GM21723 (cell line): ENCODE data around the gene PTPRN2.

Experiments
- ATAC-seq: cut with Tn5 transposase; IDR thresholded peaks from one replicate; pipeline ENCODE4 v1.9.1; 2021; ENCODE audit warnings: mild to moderate bottlenecking, moderate library complexity; ENCODE audit not compliant: unreplicated experiment

PTPRN2 gene

DNA sequence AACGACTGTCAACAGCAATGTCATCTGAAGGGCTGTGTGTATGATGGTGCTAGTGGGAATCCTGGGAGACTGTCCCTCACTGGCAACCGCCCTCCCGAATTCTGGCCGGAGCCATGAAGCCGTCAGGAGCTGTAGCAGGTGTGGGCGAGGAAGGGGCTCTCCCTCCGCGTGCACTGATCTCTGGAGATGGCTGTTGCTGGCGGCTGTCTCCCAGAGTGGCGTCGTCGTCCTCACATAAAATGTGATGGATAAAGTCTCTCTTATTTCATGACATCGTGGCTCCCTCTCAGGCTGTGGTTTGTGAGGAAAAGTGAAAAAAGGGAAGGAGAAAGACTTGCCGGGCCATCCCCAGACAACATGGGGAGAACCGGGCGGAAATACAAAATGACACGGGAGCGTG is 1034.4 kb downstream of the PTPRN2 start:
- no peak for ATAC-seq

DNA sequence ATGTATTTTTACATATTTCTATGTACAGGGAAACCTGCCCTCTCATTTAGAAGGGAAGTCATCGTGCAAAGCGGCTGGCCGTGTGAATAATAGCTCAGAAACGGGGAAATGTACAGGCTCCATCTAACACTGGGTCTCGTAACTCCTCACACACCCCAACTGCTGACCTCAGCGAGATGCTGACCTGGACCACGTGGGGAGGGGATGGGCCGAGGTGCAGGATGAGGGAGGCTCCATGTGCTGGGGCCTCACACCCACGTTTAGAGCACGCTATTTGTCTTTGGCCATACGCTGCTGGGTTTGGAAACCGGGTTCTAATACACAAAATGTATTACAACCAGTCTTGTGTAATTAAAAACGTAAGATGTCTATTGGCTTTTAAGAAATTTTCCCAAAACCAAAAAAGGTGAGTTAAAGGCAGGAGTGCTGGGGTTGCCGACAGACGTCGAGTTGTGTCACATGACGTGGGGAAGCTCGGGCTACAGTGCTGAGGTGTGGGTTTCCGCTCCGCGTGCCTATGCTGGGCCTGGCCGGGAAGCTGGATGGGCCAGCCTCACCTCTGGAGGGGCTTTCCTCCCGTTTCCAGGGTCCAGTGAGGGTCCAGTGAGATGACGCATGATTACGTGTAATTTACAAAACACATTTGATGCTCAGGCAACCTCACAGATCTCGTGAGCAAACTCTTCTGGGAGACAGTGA is 1035.2 kb downstream of the PTPRN2 start:
- ATAC-seq = no peak

DNA sequence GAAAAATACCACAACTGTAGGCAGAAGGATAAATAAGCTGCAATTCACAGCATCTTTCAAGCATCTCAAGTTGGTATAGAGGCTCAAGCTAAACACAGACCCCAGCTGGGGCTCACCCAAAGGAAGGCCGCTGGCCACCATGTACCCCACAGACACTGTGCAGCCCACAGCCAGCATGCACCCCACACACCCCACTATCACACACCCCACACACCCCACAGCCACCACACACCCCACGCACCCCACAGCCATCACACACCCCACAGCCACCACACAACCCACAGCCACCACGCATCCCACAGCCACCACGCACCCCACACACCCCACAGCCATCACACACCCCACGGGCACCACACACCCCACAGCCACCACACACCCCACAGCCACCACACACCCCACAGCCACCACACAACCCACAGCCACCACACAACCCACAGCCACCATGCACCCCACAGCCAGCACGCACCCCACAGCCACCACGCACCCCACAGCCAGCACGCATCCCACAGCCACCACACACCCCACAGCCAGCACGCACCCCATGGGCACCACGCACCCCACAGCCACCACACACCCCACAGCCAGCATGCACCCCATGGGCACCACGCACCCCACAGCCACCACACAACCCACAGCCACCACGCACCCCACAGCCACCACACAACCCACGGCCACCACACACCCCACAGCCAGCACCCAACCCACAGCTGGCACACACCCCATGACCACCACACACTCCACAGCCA is 1036.1 kb downstream of the PTPRN2 start:
- no peak for ATAC-seq

DNA sequence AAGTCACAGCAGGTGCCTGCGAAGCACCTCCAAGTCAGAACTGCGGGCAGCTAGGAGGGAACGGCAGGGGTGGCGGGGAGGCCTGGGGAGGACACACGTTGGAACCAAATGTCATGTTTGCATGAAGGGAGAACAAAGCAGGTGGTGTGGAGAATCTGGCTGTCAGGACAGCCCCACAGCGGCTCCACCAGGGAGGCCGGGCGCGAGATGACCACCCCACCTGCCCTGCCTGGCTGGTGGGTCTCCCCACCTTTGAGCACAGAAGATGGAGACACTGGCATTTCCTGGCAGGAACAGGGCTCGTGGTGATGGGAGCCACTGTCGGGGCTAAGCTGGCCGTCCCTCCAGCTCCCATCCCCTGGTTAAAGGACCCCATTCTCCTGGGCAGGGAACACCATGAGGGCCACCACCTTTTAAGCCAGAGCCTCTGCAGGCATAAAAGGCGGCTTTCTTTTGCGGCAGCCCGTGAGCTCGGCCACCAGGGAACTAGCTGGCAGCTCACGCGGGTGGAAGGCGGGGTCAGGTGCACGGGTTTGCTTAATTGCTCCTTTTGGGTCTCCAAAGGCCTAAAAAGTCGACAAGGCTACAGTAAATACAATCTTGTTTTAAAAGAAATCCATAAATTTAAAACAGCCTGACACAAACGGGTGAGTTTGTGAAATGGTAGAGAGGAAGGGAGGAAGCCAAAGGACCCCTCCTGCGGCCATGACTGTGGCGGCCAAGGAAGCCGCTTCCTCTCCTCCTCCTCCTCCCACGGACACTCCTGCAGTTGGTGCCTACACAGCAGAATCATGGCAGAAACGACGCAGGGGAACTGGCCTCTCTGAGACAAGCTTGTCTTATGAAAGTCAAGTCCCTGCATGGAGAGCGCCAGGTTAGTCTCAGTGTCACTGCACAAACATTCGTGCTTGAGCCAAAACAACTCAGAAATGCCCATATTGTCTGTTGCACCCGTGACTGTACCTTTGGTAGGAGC is 1037.0 kb downstream of the PTPRN2 start:
- no peak for ATAC-seq

DNA sequence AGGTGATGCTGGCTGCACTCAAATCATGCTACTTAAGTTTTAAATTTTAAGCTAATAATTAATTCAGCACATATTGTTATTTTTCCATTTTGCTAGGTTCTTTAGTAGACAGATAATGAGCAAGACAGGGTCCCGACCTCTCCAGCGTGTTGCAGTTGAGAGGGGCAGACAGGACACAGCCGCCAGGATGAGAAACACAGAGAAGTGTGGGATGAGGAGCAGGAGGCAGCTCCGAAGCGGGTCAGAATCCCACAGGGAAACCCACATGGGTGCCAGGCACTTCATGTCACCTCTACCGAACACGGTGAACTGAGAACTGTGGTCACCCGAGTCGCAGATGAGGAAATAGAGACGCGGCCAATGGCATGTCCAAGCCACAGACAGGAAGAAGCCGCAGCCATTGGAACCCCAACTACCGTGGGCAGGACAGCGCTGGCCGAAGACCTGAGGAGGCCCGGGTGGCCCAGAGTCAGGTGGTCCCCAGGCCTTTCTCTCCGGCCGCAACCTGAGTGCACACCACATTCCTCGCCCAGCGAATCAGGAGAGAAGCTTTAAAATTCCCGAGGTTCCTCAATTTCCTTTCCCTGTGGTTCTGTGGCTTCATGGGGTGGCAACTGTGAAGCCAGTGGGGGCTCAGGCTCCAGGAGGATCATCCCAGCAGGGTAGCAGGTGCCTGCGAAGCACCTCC is 1037.9 kb downstream of the PTPRN2 start:
- ATAC-seq = no peak

DNA sequence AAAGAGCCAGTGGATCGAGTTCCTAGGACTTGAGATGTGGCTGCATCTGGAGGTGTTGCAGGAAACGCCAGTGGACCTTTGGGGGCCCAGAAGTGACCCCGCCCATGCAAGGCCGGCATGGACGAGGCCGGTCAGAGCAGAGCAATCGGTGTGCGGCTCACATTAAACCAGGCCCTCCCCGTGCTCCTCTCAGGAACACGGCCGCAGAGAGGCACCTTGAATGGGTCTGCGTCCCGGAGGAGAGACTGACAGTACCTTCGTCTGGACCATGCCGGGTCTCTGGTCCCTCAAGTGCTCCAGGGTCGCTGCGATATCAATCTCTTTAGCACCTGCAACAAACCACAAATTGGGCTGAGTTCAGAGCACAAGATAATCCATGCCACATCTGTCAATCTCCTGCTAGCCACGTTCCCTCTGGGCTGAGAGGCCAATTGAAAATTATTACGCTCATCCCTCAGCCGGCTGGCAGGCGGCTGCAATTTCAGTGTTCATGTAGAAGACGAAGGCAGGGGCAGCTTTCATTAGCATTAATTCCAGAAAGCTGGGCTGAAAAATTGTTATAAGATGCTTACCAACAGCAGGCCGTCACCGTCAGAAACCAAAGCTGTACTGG is 1038.8 kb downstream of the PTPRN2 start:
- no peak for ATAC-seq

DNA sequence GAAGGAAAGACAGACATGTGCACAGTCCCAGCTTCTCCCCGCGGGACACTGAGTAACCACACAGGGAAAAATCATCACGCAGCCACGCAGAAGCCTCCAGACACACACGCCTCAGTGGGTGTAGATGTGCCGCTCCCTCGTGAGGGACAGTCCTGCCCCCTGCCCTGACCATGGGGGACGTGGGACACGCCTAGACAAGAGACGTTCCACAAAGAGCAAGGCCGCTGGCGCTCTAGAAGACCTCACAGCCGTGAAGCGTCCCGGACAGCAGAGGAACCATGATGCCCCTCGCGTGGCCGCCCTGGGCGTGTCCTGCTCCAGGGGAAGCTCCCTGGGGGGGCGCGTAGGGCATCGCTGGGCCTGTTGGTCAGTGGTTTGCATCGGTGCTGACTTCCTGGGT is 1040.0 kb downstream of the PTPRN2 start:
- ATAC-seq = no peak

DNA sequence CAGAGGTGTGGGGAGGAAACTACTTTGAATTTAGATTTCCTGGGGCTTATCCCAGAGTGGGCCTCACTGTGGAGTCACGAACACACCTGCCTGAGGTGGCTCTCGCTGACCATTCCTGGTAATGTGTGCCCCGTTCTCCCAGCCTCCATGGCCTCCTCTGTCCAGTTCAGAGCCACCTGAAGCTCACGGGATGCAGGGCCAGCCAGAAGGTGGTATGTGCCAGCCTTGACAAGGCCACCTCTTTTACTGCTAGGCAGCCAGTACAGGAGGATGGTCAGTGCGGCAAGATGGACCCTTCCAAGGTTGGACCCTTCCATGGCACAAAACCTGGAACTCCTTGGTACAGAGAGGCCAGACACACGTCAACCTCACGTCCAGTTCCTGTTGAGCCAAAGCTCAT is 1040.5 kb downstream of the PTPRN2 start:
- no peak for ATAC-seq

DNA sequence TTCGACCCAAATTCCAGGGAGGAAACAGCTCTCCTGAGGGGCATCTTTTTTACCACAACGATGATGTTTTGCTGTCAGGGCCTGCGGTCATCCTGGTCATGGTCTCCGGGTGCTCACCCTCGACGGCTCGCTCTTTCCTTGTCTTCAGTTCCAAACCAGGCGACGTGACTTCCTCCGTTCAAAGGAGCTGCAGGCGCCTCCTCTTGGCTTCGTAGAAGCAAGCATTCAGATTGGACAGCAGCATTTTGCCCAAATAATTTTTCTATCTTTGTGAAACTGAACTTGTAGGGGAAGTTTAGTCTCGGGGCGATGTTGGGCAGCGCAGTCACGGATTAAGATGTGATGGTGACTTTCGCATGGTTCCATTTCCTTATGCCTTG is 1042.0 kb downstream of the PTPRN2 start:
- no peak for ATAC-seq

DNA sequence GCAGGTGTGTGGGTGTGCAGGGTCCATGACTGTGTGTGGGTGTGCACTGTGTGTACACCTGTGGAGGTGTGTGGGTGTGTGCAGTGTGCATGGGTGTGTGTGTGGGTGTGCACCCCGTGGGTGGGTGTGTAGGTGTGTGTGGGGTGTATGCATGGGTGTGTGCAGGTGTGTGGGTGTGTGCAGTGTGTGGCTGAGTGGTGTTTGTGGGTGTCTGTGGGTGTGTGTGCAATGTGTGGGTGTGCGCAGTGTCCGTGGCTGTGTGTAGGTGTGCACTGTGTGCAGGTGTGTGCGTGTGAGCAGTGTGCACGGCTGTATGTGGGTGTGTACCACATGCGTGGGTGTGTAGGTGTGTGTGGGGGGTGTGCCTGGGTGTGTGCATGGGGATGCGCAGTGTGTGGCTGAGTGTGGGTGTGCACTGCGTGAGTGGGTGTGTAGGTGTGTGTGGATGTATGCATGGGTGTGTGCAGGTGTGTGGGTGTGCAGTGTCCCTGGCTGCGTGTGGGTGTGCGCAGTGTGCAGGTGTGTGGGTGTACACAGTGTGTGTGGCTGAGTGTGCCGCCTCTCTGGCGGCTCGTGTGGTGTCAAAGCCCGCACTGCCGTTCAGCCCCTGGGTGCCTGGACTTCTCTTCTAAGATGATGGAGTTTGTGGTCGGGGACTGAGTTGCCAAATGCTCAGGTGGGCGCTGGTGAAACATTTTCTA is 1042.5 kb downstream of the PTPRN2 start:
- ATAC-seq = no peak

DNA sequence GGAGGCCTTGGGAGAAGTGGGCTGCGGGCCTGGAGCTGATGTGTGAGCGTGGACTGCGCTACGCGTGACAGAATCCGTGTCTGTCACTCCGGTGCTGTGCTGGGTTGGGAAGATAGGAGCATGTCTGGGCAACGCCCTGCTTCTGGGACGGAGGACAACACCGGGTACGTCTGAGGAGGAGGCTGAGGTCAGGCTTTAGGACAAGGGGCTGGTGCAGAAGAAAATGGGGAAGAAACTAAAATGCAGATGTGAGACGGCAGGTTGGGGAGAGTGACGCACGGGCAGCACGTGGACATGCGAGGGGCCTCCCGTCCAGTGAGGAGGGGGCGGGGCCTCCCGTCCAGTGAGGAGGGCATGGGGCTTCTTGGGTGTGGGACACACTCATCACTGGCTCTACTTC is 1043.4 kb downstream of the PTPRN2 start:
- ATAC-seq = no peak

DNA sequence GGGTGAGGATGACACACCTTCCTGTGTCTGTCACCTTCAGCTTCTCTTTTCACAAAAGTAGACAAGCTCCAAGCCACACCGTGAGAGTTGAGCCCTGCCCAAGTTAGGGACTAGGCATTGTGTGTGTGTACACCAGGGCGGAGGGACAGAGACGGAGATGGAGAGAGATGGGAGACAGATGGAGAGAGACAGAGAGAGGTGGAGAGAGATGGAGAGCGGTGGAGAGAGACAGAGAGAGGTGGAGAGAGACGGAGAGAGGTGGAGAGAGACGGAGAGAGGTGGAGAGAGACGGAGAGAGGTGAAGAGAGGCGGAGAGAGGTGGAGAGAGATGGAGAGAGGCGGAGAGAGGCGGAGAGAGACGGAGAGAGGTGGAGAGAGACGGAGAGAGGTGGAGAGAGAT is 1043.8 kb downstream of the PTPRN2 start:
- ATAC-seq = no peak

DNA sequence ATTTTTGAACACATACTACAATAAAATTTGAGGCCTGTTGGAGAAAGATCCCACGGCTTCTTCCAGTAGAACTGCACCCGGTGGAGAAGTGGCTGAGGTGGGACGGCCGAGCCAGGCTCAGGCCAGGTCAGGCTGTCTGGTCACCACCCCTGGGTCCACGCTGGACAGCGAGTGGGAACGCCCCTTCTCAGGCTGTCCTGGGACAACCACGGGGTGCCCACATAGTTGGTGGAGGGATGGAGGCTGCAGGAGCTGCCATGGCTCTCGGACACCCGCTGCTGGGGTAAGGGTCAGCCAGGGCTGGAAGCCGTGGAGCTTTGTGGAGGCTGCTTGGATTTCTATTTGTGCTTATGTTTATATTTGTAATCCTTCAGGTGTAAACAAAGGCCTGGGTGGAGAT is 1044.3 kb downstream of the PTPRN2 start:
- ATAC-seq = no peak

DNA sequence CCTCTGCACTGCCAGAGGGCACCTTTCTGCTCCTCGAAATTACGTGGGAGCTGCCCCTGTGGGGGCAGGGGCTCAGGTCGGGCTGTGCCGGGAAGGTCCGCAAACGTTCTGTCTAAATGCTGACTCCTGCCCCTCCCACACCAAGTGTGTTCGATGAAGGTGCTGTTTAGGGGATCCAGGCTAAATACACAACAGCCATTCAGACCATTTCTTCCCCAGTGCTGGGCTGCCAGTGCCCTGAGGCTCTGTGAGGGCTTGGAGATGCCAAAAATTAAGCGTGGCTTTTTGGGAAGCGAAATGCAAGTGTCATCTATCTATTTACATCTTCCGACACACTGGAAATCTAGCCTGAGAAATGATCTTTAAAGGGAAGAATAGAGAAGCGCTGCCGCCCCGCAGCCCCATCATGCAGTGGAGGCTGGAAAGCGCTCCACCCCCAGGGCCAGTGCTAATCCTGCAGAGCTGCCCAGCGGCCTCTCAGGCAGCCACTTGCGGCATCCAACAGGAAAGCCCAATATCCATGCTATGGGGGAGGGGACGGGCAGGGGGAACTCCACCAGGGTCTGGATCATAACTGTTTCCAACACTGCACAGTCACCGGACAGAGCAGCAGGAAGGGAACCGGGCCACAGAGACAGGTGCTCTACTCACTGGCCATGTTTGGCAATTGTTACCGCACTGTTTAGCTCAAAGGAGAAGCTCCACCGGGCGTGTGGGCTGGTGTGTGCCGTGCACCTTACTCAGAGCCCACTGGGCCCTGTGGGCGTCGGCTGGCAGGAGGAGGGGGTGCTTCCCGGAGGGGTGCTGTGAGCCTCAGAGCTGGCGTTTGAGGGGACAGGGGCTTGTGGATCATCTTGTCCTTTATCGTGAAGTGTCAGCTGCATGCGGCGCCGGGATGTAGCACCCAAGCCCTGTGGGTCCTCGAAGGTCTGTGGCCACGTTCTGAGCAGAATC is 1045.3 kb downstream of the PTPRN2 start:
- ATAC-seq = no peak

DNA sequence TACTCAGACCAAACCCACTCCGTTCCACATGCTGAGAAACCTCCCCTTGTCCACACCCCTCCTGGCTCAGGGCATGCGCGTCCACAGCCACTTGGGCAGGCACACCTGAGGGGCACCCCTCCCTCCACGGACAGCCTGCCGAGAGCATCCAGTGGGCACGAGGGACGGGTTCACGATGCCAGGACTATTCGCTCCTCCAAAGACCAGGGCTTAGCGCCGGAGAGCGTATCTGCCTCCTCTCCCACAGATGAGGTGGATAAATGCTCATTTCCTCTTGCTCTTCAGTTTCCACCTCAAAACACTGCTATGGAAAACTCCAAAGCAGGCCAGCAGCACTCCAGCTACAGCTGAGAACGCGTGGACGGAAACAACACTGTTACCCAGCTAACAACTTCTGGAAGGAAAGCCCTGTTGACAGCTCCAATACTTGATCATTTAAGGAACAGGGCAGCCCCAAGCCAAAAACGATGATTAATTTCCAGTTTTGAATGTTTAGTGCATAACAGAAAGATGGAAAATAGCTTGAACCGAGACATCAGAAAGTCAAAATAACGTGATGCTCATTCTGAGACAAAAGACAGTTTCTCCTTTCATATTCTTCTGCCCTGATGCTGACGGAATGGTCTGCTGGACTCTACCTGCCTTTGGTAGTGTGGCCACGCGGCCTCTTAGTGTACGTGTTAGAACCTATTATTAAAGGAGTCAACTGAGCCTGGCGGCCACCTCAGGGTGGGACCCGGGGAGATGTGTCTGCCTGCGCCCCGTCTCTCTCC is 1046.1 kb downstream of the PTPRN2 start:
- ATAC-seq = no peak

DNA sequence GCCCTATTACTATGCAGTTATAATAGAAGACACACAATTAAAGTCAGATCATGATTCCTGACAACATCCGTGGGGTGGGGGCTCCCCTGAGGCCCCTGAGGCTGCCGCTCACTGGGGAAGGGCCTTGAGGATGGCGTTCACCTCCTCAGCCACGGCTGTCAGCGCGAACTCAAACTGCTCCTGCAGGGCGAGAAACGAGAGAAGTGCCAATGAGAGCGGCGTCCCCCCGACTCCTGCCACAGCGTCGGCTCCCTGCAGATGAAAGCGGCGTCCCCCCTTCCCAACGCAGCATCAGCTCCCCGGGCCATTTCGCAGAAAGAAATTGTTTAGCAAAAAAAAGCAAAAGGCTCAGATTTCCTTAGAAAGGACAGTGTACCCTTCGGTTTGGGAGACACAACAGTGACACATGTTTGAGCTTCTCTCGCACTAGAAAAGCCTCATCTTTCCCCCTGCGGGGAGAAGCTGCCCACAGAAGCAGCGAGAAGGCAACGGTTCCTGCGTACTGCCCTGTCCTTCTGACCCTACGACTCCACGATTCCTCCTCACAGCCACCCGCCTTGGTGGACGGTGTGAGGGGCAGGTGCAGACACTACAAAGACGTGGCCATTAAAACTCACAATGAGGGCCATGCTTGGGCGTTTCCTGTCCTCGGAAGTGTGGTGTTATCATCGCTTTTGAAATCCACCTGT is 1046.9 kb downstream of the PTPRN2 start:
- ATAC-seq = no peak

DNA sequence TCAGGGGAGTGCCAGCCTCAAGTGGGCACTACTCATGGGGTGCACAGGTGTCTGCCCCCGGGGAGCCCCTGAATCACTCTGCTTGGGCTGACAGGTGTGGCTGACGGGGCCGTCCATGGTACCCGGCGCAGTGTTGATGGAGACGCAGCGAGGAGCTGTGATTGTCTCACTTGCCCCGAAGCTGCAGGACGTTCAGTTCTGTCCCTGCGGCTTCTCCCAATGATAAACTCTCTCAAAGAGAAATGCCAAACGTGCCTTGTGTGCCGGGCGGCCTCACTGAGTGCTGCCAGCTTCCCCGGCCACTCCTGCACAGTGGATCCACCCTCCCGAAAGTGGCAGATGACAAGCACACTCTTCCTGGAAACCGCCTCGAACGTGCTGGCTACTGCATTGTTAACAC is 1047.6 kb downstream of the PTPRN2 start:
- no peak for ATAC-seq
